Loucy (cell line): Measurements from ENCODE around the gene MMEL1.

Experiments used
- H2AFZ ChIP-seq: fragments of 200-600 bp; sonication (generic); 2 replicates; pipeline ENCODE4 v1.6.0; 2016; ENCODE audit warnings: antibody characterized with exemption, mild to moderate bottlenecking, low read length, moderate library complexity
- H3F3A ChIP-seq: fragments of 200-600 bp; 2 replicates; pipeline ENCODE4 v1.6.0; 2016; ENCODE audit warnings: antibody characterized with exemption, low read depth, mild to moderate bottlenecking
- H3K27me3 ChIP-seq: fragments of 200-600 bp; sonication (generic); 2 replicates; pipeline ENCODE4 v1.6.1; 2014; ENCODE audit warnings: low read length, mild to moderate bottlenecking; ENCODE audit not compliant: insufficient read depth, poor library complexity, severe bottlenecking
- H3K36me3 ChIP-seq: fragments of 200-600 bp; sonication (generic); 2 replicates; pipeline ENCODE4 v1.6.1; 2016; ENCODE audit warnings: low read length; ENCODE audit not compliant: insufficient read depth
- H3K4me1 ChIP-seq: fragments of 200-600 bp; sonication (generic); 2 replicates; pipeline ENCODE4 v1.5.1; 2014; ENCODE audit warnings: low read length, mild to moderate bottlenecking; ENCODE audit not compliant: insufficient read depth, poor library complexity, severe bottlenecking
- H3K4me2 ChIP-seq: fragments of 200-600 bp; sonication (generic); 2 replicates; pipeline ENCODE4 v1.6.0; 2014; ENCODE audit warnings: antibody characterized with exemption, low read length, low read depth, mild to moderate bottlenecking; ENCODE audit not compliant: poor library complexity, severe bottlenecking
- H3K4me3 ChIP-seq: fragments of 200-600 bp; sonication (generic); 2 replicates; pipeline ENCODE4 v1.5.1; 2014; ENCODE audit warnings: low read length, mild to moderate bottlenecking, mixed read lengths; ENCODE audit not compliant: poor library complexity, severe bottlenecking
- H3K79me2 ChIP-seq: fragments of 200-600 bp; sonication (generic); 2 replicates; pipeline ENCODE4 v1.6.1; 2014; ENCODE audit warnings: low read length; ENCODE audit not compliant: insufficient read depth
- H3K9ac ChIP-seq: fragments of 200-600 bp; sonication (generic); 2 replicates; pipeline ENCODE4 v1.6.0; 2014; ENCODE audit warnings: mild to moderate bottlenecking, low read depth, low read length, moderate library complexity; ENCODE audit not compliant: poor library complexity, severe bottlenecking
- H3K9me2 ChIP-seq: fragments of 200-600 bp; sonication (generic); replicated peaks from 2 replicates; pipeline ENCODE4 v1.6.1; 2016; ENCODE audit warnings: low read depth, low read length, mixed read lengths
- H3K9me3 ChIP-seq: fragments of 200-600 bp; sonication (generic); 2 replicates; pipeline ENCODE4 v1.6.1; 2014; ENCODE audit warnings: mild to moderate bottlenecking, antibody characterized with exemption, low read length, low read depth; ENCODE audit not compliant: insufficient read depth
- H4K20me1 ChIP-seq: fragments of 200-600 bp; sonication (generic); 2 replicates; pipeline ENCODE4 v1.6.0; 2014; ENCODE audit warnings: antibody characterized with exemption, low read length, mild to moderate bottlenecking; ENCODE audit not compliant: insufficient read depth, poor library complexity, severe bottlenecking
- CTCF ChIP-seq: fragments of 200-600 bp; sonication (generic); conservative IDR thresholded peaks from 2 replicates; pipeline ENCODE4 v1.5.1; 2014; ENCODE audit warnings: mild to moderate bottlenecking, antibody characterized with exemption, low read length
- EZH2phosphoT487 ChIP-seq: fragments of 200-600 bp; IDR thresholded peaks from 2 replicates; pipeline ENCODE4 v1.6.1; 2018; ENCODE audit warnings: antibody characterized with exemption, mild to moderate bottlenecking, moderate library complexity, borderline replicate concordance

MMEL1 gene

GRCh38 chr1:2625311-2625710 lies 7.5 kb downstream of the MMEL1 start:
- Histone ChIP-seq H3K9me3 (peaks cover 4% of the 10 kb centered on the region; the same call in 1 of the 2 replicates), H3K9me2 (no peaks in the 10 kb centered on the region), H3K36me3 (no peaks in the 10 kb centered on the region), H4K20me1 (no peaks in the 10 kb centered on the region), H3K79me2 (no peaks in the 10 kb centered on the region), H3K27me3 (no peaks in the 10 kb centered on the region), H3F3A (no peaks in the 10 kb centered on the region), H3K4me3 (no peak overlapping the region), H2AFZ (no peak overlapping the region), H3K4me2 (no peak overlapping the region), H3K4me1 (no peaks in the 10 kb centered on the region), H3K9ac (no peak overlapping the region)
- TF ChIP-seq EZH2phosphoT487 = no peak
- TF ChIP-seq CTCF = no peak

- Histone ChIP-seq H3K9ac (no peak overlapping the region), H3K79me2 (no peaks in the 10 kb centered on the region), H3K36me3 (no peaks in the 10 kb centered on the region), H3K9me2 (no peaks in the 10 kb centered on the region), H4K20me1 (no peaks in the 10 kb centered on the region), H3K4me1 (no peaks in the 10 kb centered on the region), H3K9me3 (no peaks in the 10 kb centered on the region; the same call in 1 of the 2 replicates), H3K4me3 (no peak overlapping the region), H3K4me2 (no peak overlapping the region), H3F3A (no peaks in the 10 kb centered on the region), H2AFZ (no peak overlapping the region), H3K27me3 (no peaks in the 10 kb centered on the region)
- no peak for TF ChIP-seq CTCF
- TF ChIP-seq EZH2phosphoT487 = no peak
Measured at GRCh38 chr1:2624735-2625300, 8.0 kb downstream of the MMEL1 start.

- Histone ChIP-seq H3K79me2 (no peaks in the 10 kb centered on the region), H3K36me3 (no peaks in the 10 kb centered on the region), H3F3A (no peaks in the 10 kb centered on the region), H3K4me2 (no peak overlapping the region), H3K9me2 (no peaks in the 10 kb centered on the region), H3K4me3 (no peak overlapping the region), H3K27me3 (no peaks in the 10 kb centered on the region), H2AFZ (no peak overlapping the region), H3K9ac (no peak overlapping the region), H4K20me1 (no peaks in the 10 kb centered on the region), H3K4me1 (no peaks in the 10 kb centered on the region), H3K9me3 (no peaks in the 10 kb centered on the region; the same call in 1 of the 2 replicates)
- TF ChIP-seq EZH2phosphoT487 (no peak), CTCF (no peak)
Measured at GRCh38 chr1:2623571-2624337, 9.1 kb downstream of the MMEL1 start.
